IMR-90 (cell line): ENCODE data around the gene GDF15. TPM values are rescaled to one million over a fixed set of nuclear protein-coding genes. Genes with fewer than 3 reads are reported as not detected.

Experiments
- ATAC-seq: fragments of 200-7000 bp; cut with Tn5 transposase; 2 replicates; pipeline ENCODE4 v1.9.1; 2020; ENCODE audit warnings: low read depth, mild to moderate bottlenecking, moderate library complexity
- BruUV-seq: library from RNA; stranded (reverse); fragments of 400-500 nt; replicated peaks from 2 replicates; lab custom pipeline; 2021; lab: Mats Ljungman, UMichigan
- CTCF ChIA-PET: fragments of 300-600 bp; formaldehyde crosslinking; extraction: SDS; loops from one replicate; lab custom pipeline; 2021; ENCODE audit warnings: antibody characterized with exemption; lab: Yijun Ruan, JAX
- POLR2A ChIA-PET: fragments of 300-600 bp; sonication (Branson Sonifier 250); formaldehyde crosslinking; loops from one replicate; lab custom pipeline; 2022; ENCODE audit warnings: antibody characterized with exemption; ENCODE audit not compliant: unreplicated experiment; lab: Charles Lee
- DNase-seq: peaks from one replicate; pipeline ENCODE4 v3.0.0; 2013
- H2AFZ ChIP-seq: replicated peaks from 2 replicates; pipeline ENCODE3; 2013; ENCODE audit warnings: low read length, mild to moderate bottlenecking; ENCODE audit not compliant: poor library complexity
- H2AK5ac ChIP-seq: 2 replicates; pipeline ENCODE4 v1.6.1; 2013; ENCODE audit warnings: low read depth, low read length, inconsistent platforms
- H2AK9ac ChIP-seq: replicated peaks from 2 replicates; pipeline ENCODE3; 2013; ENCODE audit warnings: mild to moderate bottlenecking, low read depth, low read length, moderate library complexity; ENCODE audit not compliant: poor library complexity
- H2BK120ac ChIP-seq: 2 replicates; pipeline ENCODE4 v1.6.1; 2013; ENCODE audit warnings: low read depth, low read length, inconsistent platforms
- H2BK15ac ChIP-seq: 3 replicates; pipeline ENCODE4 v1.6.1; 2013; ENCODE audit warnings: low read depth, low read length, inconsistent platforms
- H2BK20ac ChIP-seq: 2 replicates; pipeline ENCODE4 v1.6.1; 2013; ENCODE audit warnings: low read depth, mild to moderate bottlenecking, inconsistent platforms, low read length, moderate library complexity
- H2BK5ac ChIP-seq: 2 replicates; pipeline ENCODE4 v1.6.1; 2013; ENCODE audit warnings: mild to moderate bottlenecking, low read depth, low read length, inconsistent platforms; ENCODE audit not compliant: poor library complexity, severe bottlenecking
- H3K14ac ChIP-seq: replicated peaks from 2 replicates; pipeline ENCODE4 v1.6.1; 2013; ENCODE audit warnings: low read depth, low read length, inconsistent platforms
- H3K18ac ChIP-seq: 2 replicates; pipeline ENCODE4 v1.6.1; 2013; ENCODE audit warnings: low read depth, low read length, control low read depth
- H3K23ac ChIP-seq: 2 replicates; pipeline ENCODE4 v1.6.1; 2013; ENCODE audit warnings: low read depth, low read length, inconsistent platforms
- H3K27ac ChIP-seq: 2 replicates; pipeline ENCODE4 v1.5.1; 2013; ENCODE audit warnings: mild to moderate bottlenecking, control low read depth, low read length; ENCODE audit not compliant: insufficient read depth
- H3K27me3 ChIP-seq: 2 replicates; pipeline ENCODE4 v1.6.1; 2013; ENCODE audit warnings: low read length; ENCODE audit not compliant: control insufficient read depth, insufficient read depth
- H3K36me3 ChIP-seq: 2 replicates; pipeline ENCODE4 v1.6.1; 2013; ENCODE audit warnings: low read length, mixed read lengths; ENCODE audit not compliant: control insufficient read depth, insufficient read depth
- H3K4ac ChIP-seq: 2 replicates; pipeline ENCODE4 v1.6.1; 2013; ENCODE audit warnings: low read depth, low read length, inconsistent platforms
- H3K4me1 ChIP-seq: 2 replicates; pipeline ENCODE4 v1.6.1; 2013; ENCODE audit warnings: low read length, mixed read lengths; ENCODE audit not compliant: control insufficient read depth, insufficient read depth
- H3K4me2 ChIP-seq: 2 replicates; pipeline ENCODE4 v1.6.1; 2013; ENCODE audit warnings: low read depth, mild to moderate bottlenecking, control low read depth, low read length, moderate library complexity
- H3K4me3 ChIP-seq: 2 replicates; pipeline ENCODE4 v1.5.1; 2013; ENCODE audit warnings: low read depth, mild to moderate bottlenecking, control low read depth, low read length, moderate library complexity; ENCODE audit not compliant: insufficient read depth
- H3K56ac ChIP-seq: 2 replicates; pipeline ENCODE4 v1.6.1; 2013; ENCODE audit warnings: low read length, inconsistent platforms; ENCODE audit not compliant: insufficient read depth; ENCODE audit errors: extremely low read depth
- H3K79me1 ChIP-seq, 2 experiments: 2 replicates each; pipeline ENCODE4 v1.6.1; 2013; ENCODE audit warnings: low read length in 2 of 2, inconsistent platforms in 1 of 2, low read depth in 1 of 2
- H3K9ac ChIP-seq: 2 replicates; pipeline ENCODE4 v1.6.1; 2013; ENCODE audit warnings: low read depth, low read length, control low read depth
- H3K9me1 ChIP-seq: 2 replicates; pipeline ENCODE4 v1.6.1; 2013; ENCODE audit warnings: low read length, inconsistent platforms; ENCODE audit not compliant: insufficient read depth
- H3K9me3 ChIP-seq: 2 replicates; pipeline ENCODE4 v1.6.1; 2013; ENCODE audit warnings: low read length; ENCODE audit not compliant: control insufficient read depth, insufficient read depth
- H4K20me1 ChIP-seq: 2 replicates; pipeline ENCODE4 v1.6.1; 2013; ENCODE audit warnings: low read length, inconsistent platforms; ENCODE audit not compliant: insufficient read depth
- H4K5ac ChIP-seq: 2 replicates; pipeline ENCODE4 v1.6.1; 2013; ENCODE audit warnings: mild to moderate bottlenecking, low read depth, low read length, control low read depth
- H4K8ac ChIP-seq, 2 experiments: 2 replicates each; pipeline ENCODE4 v1.6.1; 2013; ENCODE audit warnings: low read depth in 2 of 2, low read length in 2 of 2, control low read depth in 1 of 2, inconsistent platforms in 1 of 2
- H4K91ac ChIP-seq: 2 replicates; pipeline ENCODE4 v1.6.1; 2013; ENCODE audit warnings: low read depth, low read length, inconsistent platforms; ENCODE audit not compliant: insufficient read depth
- BHLHE40 ChIP-seq: fragments of 150-350 bp; IDR thresholded peaks from 2 replicates; pipeline ENCODE4 v1.6.1; 2016; ENCODE audit warnings: mild to moderate bottlenecking, low read depth, low read length
- CEBPB ChIP-seq: IDR thresholded peaks from 2 replicates; pipeline ENCODE4 v1.6.1; 2012; ENCODE audit warnings: low read depth, low read length, improper control_type of control experiment
- CHD1 ChIP-seq: IDR thresholded peaks from 2 replicates; pipeline ENCODE4 v1.6.1; 2012; ENCODE audit warnings: low read depth, low read length, improper control_type of control experiment
- FOS ChIP-seq: fragments of 150-350 bp; IDR thresholded peaks from 2 replicates; pipeline ENCODE4 v1.6.1; 2016; ENCODE audit warnings: low read depth, low read length
- MAFK ChIP-seq: IDR thresholded peaks from 2 replicates; pipeline ENCODE4 v1.6.1; 2012; ENCODE audit warnings: low read depth, low read length, improper control_type of control experiment
- MAZ ChIP-seq: IDR thresholded peaks from 2 replicates; pipeline ENCODE4 v1.6.1; 2012; ENCODE audit warnings: low read depth, mild to moderate bottlenecking, low read length, improper control_type of control experiment, moderate library complexity, borderline replicate concordance
- MXI1 ChIP-seq: IDR thresholded peaks from 2 replicates; pipeline ENCODE4 v1.6.1; 2012; ENCODE audit warnings: low read depth, mild to moderate bottlenecking, low read length, moderate library complexity, borderline replicate concordance
- NFE2L2 ChIP-seq: fragments of 150-350 bp; IDR thresholded peaks from 2 replicates; pipeline ENCODE4 v1.6.1; 2016; ENCODE audit warnings: low read depth, mild to moderate bottlenecking, low read length
- POLR2A ChIP-seq: IDR thresholded peaks from 2 replicates; pipeline ENCODE4 v1.6.1; 2012; ENCODE audit warnings: mild to moderate bottlenecking, low read depth, low read length
- RAD21 ChIP-seq: IDR thresholded peaks from 2 replicates; pipeline ENCODE4 v1.6.1; 2012; ENCODE audit warnings: low read length, improper control_type of control experiment
- RCOR1 ChIP-seq: IDR thresholded peaks from 2 replicates; pipeline ENCODE4 v1.6.1; 2012; ENCODE audit warnings: mild to moderate bottlenecking, low read length, improper control_type of control experiment; ENCODE audit not compliant: insufficient replicate concordance
- RFX5 ChIP-seq: IDR thresholded peaks from 2 replicates; pipeline ENCODE4 v1.8.0; 2012; ENCODE audit warnings: low read depth, mild to moderate bottlenecking, low read length, moderate library complexity
- SMC3 ChIP-seq: fragments of 150-350 bp; IDR thresholded peaks from 2 replicates; pipeline ENCODE4 v1.6.1; 2016; ENCODE audit warnings: low read depth, mild to moderate bottlenecking, antibody characterized with exemption, low read length, moderate library complexity
- USF2 ChIP-seq: fragments of 150-350 bp; IDR thresholded peaks from 2 replicates; pipeline ENCODE4 v1.6.1; 2017; ENCODE audit warnings: mild to moderate bottlenecking, antibody characterized with exemption, low read length, low read depth
- WGBS, 2 experiments: methylation state at CpG; one replicate each; pipeline versions ENCODE4 v1.1.5 to v1.1.7; 2013; ENCODE audit warnings: missing lambda C conversion rate in 2 of 2; ENCODE audit not compliant: insufficient read length in 1 of 2; ENCODE audit errors: extremely low coverage in 2 of 2; 5-methylcytosine and 5-hydroxymethylcytosine counted together
- dilution Hi-C: fragments of 300-500 bp; cut with HindIII; formaldehyde crosslinking; loops from one replicate; pipeline ENCODE4 v1.14.3; 2018; ENCODE audit warnings: low sequenced_read_pairs; ENCODE audit not compliant: unreplicated experiment
- in situ Hi-C: fragments of 300-500 bp; cut with MboI; formaldehyde crosslinking; loops from 3 replicates; pipeline ENCODE4 v1.14.3; 2019; ENCODE audit warnings: low sequenced_read_pairs, inconsistent platforms, mixed read lengths
- intact Hi-C: fragments of 100-400 bp; cut with micrococcal nuclease; formaldehyde crosslinking; loops from 2 replicates; pipeline ENCODE4 v1.10.0; 2022
- polyA plus RNA-seq, 3 experiments: library from polyadenylated mRNA; depleted of rRNA; stranded (reverse); fragments of >200 nt; gene quantifications; 2 replicates each; pipeline ENCODE4 v1.2.3, GENCODE V29; 2012; ENCODE audit warnings: low replicate concordance in 1 of 3
- total RNA-seq: library from RNA; depleted of rRNA; stranded (reverse); fragments of >200 nt; gene quantifications from 2 replicates; pipeline ENCODE4 v1.2.3, GENCODE V29; 2012
- TF ChIP-seq, protein P1 (sequence below): conservative IDR thresholded peaks from 2 replicates; pipeline ENCODE4 v1.5.1; 2012; ENCODE audit warnings: mild to moderate bottlenecking, low read depth, low read length, improper control_type of control experiment
- TF ChIP-seq, protein P2 (sequence below): fragments of 150-350 bp; IDR thresholded peaks from 2 replicates; pipeline ENCODE4 v1.6.1; 2016; ENCODE audit warnings: low read depth, mild to moderate bottlenecking, low read length, moderate library complexity, borderline replicate concordance

The GDF15 gene
- total and polyA plus RNA-seq, 2 of the 4 experiments (the other 2 are of a cell fraction) = 5.6 to 49.8 TPM

DNA sequence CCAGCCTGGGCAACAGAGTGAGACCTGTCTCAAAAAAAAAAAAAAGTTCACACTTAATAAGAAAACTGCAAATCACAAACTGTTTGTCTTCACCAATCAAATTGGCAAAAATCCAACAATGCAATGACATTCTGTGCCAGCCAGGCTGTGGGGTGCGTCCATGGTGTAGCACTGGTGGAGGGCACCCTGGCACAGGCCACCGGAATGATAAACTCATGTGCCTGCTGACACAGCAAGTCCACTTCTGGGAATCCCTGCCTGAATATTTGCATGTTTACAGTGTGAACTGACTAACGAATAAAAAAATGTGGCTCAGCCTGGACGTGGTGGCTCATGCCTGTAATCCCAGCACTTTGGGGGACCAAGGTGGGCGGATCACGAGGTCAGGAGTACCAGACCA lies 13.1 kb downstream of the GDF15 start:
- peak; percentile 80 for ATAC-seq
- CTCF ChIA-PET = interaction anchor here (0.9 to 1.5 kb wide), 2 partner anchors 10 to 11 kb away, joined by 4 read pairs; no protein-coding TSS in a partner anchor

More for the DNA sequence above, 13.1 kb downstream of the GDF15 start:
- Histone ChIP-seq H3K4ac (0 out of 2 replicates have a peak overlapping the region, but pooled peaks have one; percentile 34), H4K5ac (no peak overlapping the region), H2BK120ac (peak overlapping the region; percentile 65; the same call in 1 of the 2 replicates), H4K91ac (no peak overlapping the region), H2AFZ (no peak overlapping the region), H2AK5ac (peak overlapping the region; percentile 30; the same call in 1 of the 2 replicates), H3K4me1 (peaks cover 21% of the 10 kb centered on the region), H3K18ac (no peak overlapping the region), H3K27ac (peak overlapping the region; percentile 18; the same call in 1 of the 2 replicates), H2BK20ac (no peak overlapping the region), H3K9ac (no peak overlapping the region), H3K56ac (no peak overlapping the region), H2AK9ac (no peak overlapping the region), H3K79me1 (no peaks in the 10 kb centered on the region), H3K4me2 (no peak overlapping the region), H2BK15ac (no peak overlapping the region), H3K27me3 (no peaks in the 10 kb centered on the region), H3K9me3 (no peaks in the 10 kb centered on the region), H3K36me3 (no peaks in the 10 kb centered on the region), H3K4me3 (no peak overlapping the region), H3K9me1 (peaks cover 6% of the 10 kb centered on the region; the same call in 1 of the 2 replicates), H3K23ac (no peak overlapping the region), H3K14ac (no peak overlapping the region), H4K20me1 (no peaks in the 10 kb centered on the region), H4K8ac (peak overlapping the region in 1 of 2 experiments; percentile 4; a peak in 1 of 4 replicates), H2BK5ac (no peak overlapping the region)
- WGBS, 2 experiments = 0% methylated on average over 4 of the region's 6 CpGs; no CpG with 5 or more reads in 1 of the 2 experiments
- no TSS peak for BruUV-seq
- DNase-seq = peak; percentile 87
- POLR2A ChIA-PET = interaction anchor here (0.6 kb wide), 1 partner anchor 57 kb away, joined by 6 read pairs; no protein-coding TSS in a partner anchor
- intact Hi-C loops = no loop called here
- in situ Hi-C loops = no loop called here
- TF ChIP-seq, protein P1, sequence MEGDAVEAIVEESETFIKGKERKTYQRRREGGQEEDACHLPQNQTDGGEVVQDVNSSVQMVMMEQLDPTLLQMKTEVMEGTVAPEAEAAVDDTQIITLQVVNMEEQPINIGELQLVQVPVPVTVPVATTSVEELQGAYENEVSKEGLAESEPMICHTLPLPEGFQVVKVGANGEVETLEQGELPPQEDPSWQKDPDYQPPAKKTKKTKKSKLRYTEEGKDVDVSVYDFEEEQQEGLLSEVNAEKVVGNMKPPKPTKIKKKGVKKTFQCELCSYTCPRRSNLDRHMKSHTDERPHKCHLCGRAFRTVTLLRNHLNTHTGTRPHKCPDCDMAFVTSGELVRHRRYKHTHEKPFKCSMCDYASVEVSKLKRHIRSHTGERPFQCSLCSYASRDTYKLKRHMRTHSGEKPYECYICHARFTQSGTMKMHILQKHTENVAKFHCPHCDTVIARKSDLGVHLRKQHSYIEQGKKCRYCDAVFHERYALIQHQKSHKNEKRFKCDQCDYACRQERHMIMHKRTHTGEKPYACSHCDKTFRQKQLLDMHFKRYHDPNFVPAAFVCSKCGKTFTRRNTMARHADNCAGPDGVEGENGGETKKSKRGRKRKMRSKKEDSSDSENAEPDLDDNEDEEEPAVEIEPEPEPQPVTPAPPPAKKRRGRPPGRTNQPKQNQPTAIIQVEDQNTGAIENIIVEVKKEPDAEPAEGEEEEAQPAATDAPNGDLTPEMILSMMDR = no peak
- TF ChIP-seq NFE2L2 (peak; percentile 54; the same call in 1 of the 2 replicates), RFX5 (no peak), CEBPB (no peak), RAD21 (no peak), FOS (no peak), MAFK (peak; percentile 90), MXI1 (no peak), USF2 (no peak), RCOR1 (no peak), BHLHE40 (peak; percentile 75), MAZ (no peak), POLR2A (no peak), CHD1 (no peak), SMC3 (no peak)
- TF ChIP-seq, protein P2, sequence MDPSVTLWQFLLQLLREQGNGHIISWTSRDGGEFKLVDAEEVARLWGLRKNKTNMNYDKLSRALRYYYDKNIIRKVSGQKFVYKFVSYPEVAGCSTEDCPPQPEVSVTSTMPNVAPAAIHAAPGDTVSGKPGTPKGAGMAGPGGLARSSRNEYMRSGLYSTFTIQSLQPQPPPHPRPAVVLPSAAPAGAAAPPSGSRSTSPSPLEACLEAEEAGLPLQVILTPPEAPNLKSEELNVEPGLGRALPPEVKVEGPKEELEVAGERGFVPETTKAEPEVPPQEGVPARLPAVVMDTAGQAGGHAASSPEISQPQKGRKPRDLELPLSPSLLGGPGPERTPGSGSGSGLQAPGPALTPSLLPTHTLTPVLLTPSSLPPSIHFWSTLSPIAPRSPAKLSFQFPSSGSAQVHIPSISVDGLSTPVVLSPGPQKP = no peak
- dilution Hi-C loops = no loop called here
